HCT116 (cell line): ENCODE results near the gene MSI2.

ENCODE experiments used
- ATF3 ChIP-seq: IDR thresholded peaks from 2 replicates; pipeline ENCODE4 v1.6.1; 2012
- CTCF ChIP-seq, 3 experiments: fragments of 200-600 bp in 1 of 3; sonication (generic) in 1 of 3; IDR thresholded peaks in 2 of 3; conservative IDR thresholded peaks in 1 of 3; 2 replicates each; pipeline ENCODE4 v1.5.1; 2012 to 2017; ENCODE audit warnings: low read depth in 2 of 3, low read length in 2 of 3, antibody characterized with exemption in 1 of 3, borderline replicate concordance in 1 of 3, control low read depth in 1 of 3, mild to moderate bottlenecking in 1 of 3, mixed read lengths in 1 of 3, mixed run types in 1 of 3, moderate library complexity in 1 of 3; ENCODE audit not compliant: insufficient read depth in 1 of 3
- EGR1 ChIP-seq: IDR thresholded peaks from 2 replicates; pipeline ENCODE4 v1.6.1; 2012; ENCODE audit warnings: low read depth
- ELF1 ChIP-seq: IDR thresholded peaks from 2 replicates; pipeline ENCODE4 v1.6.1; 2012; ENCODE audit warnings: low read depth, borderline replicate concordance
- EZH2 ChIP-seq: fragments of 200-600 bp; sonication (generic); IDR thresholded peaks from 2 replicates; pipeline ENCODE4 v1.6.1; 2017; ENCODE audit warnings: antibody characterized with exemption, mixed run types
- JUND ChIP-seq: IDR thresholded peaks from 2 replicates; pipeline ENCODE4 v1.6.1; 2012
- POLR2A ChIP-seq: IDR thresholded peaks from 2 replicates; pipeline ENCODE4 v1.7.0; 2011; ENCODE audit warnings: borderline replicate concordance; ENCODE audit not compliant: insufficient read depth, insufficient read length; ENCODE audit errors: extremely low read depth
- POLR2AphosphoS5 ChIP-seq: IDR thresholded peaks from 2 replicates; pipeline ENCODE4 v1.6.1; 2011; ENCODE audit warnings: mild to moderate bottlenecking, low read depth, low read length, moderate library complexity
- RAD21 ChIP-seq: IDR thresholded peaks from 2 replicates; pipeline ENCODE4 v1.6.1; 2012; ENCODE audit warnings: low read depth, mild to moderate bottlenecking
- SIN3A ChIP-seq: IDR thresholded peaks from 2 replicates; pipeline ENCODE4 v1.6.1; 2012; ENCODE audit warnings: low read depth
- SRF ChIP-seq: IDR thresholded peaks from 2 replicates; pipeline ENCODE4 v1.6.1; 2012; ENCODE audit warnings: low read depth
- ZBTB33 ChIP-seq: IDR thresholded peaks from 2 replicates; pipeline ENCODE4 v1.6.1; 2011; ENCODE audit warnings: mild to moderate bottlenecking, low read length, moderate library complexity; ENCODE audit not compliant: insufficient replicate concordance; ENCODE audit errors: extremely low read depth

GRCh38 chr17:57330587-57330986, 74.3 kb downstream of the MSI2 start:
- TF ChIP-seq POLR2AphosphoS5 (no peak), JUND (no peak), CTCF (IDR thresholded peaks at IDR 0.05 in 2 of 3, conservative IDR thresholded peaks at IDR 0.05 in 1 of 3; ENCODE audit: borderline replicate concordance in 1 of 3, insufficient read depth in 1 of 3, low read depth in 2 of 3, low read length in 2 of 3) (no peak), EZH2 (no peak), ZBTB33 (no peak), EGR1 (no peak), ELF1 (no peak), POLR2A (no peak), SIN3A (no peak), RAD21 (no peak), SRF (no peak), ATF3 (no peak)
